ENCODE data around the gene DNAJC27.

The DNAJC27 gene

GRCh38 chr2:24971286-24971535 lies 544 bp downstream of the DNAJC27 start:
- peaks cover 18% of the 10 kb centered on the region for H3K4me1 ChIP-seq (ENCODE audit: insufficient read depth, low read length, poor library complexity, severe bottlenecking)
- H3K27me3 ChIP-seq (ENCODE audit: insufficient read depth, low read length, poor library complexity, severe bottlenecking) = no peaks in the 10 kb centered on the region
- peaks cover 46% of the 10 kb centered on the region for H3K79me2 ChIP-seq (ENCODE audit: insufficient read depth, low read length)
- no peaks in the 10 kb centered on the region for H4K20me1 ChIP-seq (ENCODE audit: insufficient read depth, low read length, poor library complexity, severe bottlenecking)
- no peaks in the 10 kb centered on the region for H3F3A ChIP-seq (ENCODE audit: low read depth)
- peaks cover 7% of the 10 kb centered on the region; the same call in 1 of the 2 replicates for H3K36me3 ChIP-seq (ENCODE audit: insufficient read depth, low read length)
- H3K9me2 ChIP-seq (replicated peaks; ENCODE audit: low read depth, low read length) = no peaks in the 10 kb centered on the region
- no peaks in the 10 kb centered on the region for H3K9me3 ChIP-seq (ENCODE audit: insufficient read depth, low read depth, low read length)
- H3K4me3 ChIP-seq (ENCODE audit: low read length, poor library complexity, severe bottlenecking) = peak overlapping the region; percentile 97
- peak overlapping the region; percentile 96 for H3K9ac ChIP-seq (ENCODE audit: low read depth, low read length, poor library complexity, severe bottlenecking)
- H2AFZ ChIP-seq (ENCODE audit: low read length) = peak overlapping the region; percentile 93
- peak overlapping the region; percentile 87 for H3K4me2 ChIP-seq (ENCODE audit: low read depth, low read length, poor library complexity, severe bottlenecking)
- no peak for TF ChIP-seq CTCF (conservative IDR thresholded peaks at IDR 0.05; ENCODE audit: low read length)
- no peak for TF ChIP-seq EZH2phosphoT487 (IDR thresholded peaks at IDR 0.05; ENCODE audit: borderline replicate concordance)

- Histone ChIP-seq H3K9me3 (ENCODE audit: insufficient read depth, low read depth, low read length) (no peaks in the 10 kb centered on the region), H3K36me3 (ENCODE audit: insufficient read depth, low read length) (peaks cover 13% of the 10 kb centered on the region; the same call in 1 of the 2 replicates), H3K79me2 (ENCODE audit: insufficient read depth, low read length) (peaks cover 46% of the 10 kb centered on the region), H2AFZ (ENCODE audit: low read length) (peak overlapping the region; percentile 93), H3K4me1 (ENCODE audit: insufficient read depth, low read length, poor library complexity, severe bottlenecking) (peaks cover 18% of the 10 kb centered on the region), H3K4me3 (ENCODE audit: low read length, poor library complexity, severe bottlenecking) (peak overlapping the region; percentile 97), H3K4me2 (ENCODE audit: low read depth, low read length, poor library complexity, severe bottlenecking) (peak overlapping the region; percentile 87), H3K27me3 (ENCODE audit: insufficient read depth, low read length, poor library complexity, severe bottlenecking) (no peaks in the 10 kb centered on the region), H3K9ac (ENCODE audit: low read depth, low read length, poor library complexity, severe bottlenecking) (peak overlapping the region; percentile 96), H3K9me2 (replicated peaks; ENCODE audit: low read depth, low read length) (no peaks in the 10 kb centered on the region), H3F3A (ENCODE audit: low read depth) (no peaks in the 10 kb centered on the region), H4K20me1 (ENCODE audit: insufficient read depth, low read length, poor library complexity, severe bottlenecking) (no peaks in the 10 kb centered on the region)
- TF ChIP-seq CTCF (conservative IDR thresholded peaks at IDR 0.05; ENCODE audit: low read length) (no peak), EZH2phosphoT487 (IDR thresholded peaks at IDR 0.05; ENCODE audit: borderline replicate concordance) (no peak)
Observed at GRCh38 chr2:24970483-24971285, 1.1 kb downstream of the DNAJC27 start.

- Histone ChIP-seq H3K4me1 (ENCODE audit: insufficient read depth, low read length, poor library complexity, severe bottlenecking) (peaks cover 18% of the 10 kb centered on the region), H2AFZ (ENCODE audit: low read length) (no peak overlapping the region), H4K20me1 (ENCODE audit: insufficient read depth, low read length, poor library complexity, severe bottlenecking) (no peaks in the 10 kb centered on the region), H3K79me2 (ENCODE audit: insufficient read depth, low read length) (peaks cover 46% of the 10 kb centered on the region), H3K9me3 (ENCODE audit: insufficient read depth, low read depth, low read length) (no peaks in the 10 kb centered on the region), H3K27me3 (ENCODE audit: insufficient read depth, low read length, poor library complexity, severe bottlenecking) (no peaks in the 10 kb centered on the region), H3K4me2 (ENCODE audit: low read depth, low read length, poor library complexity, severe bottlenecking) (peak overlapping the region; percentile 87), H3K9ac (ENCODE audit: low read depth, low read length, poor library complexity, severe bottlenecking) (no peak overlapping the region), H3K4me3 (ENCODE audit: low read length, poor library complexity, severe bottlenecking) (no peak overlapping the region), H3F3A (ENCODE audit: low read depth) (no peaks in the 10 kb centered on the region), H3K36me3 (ENCODE audit: insufficient read depth, low read length) (peaks cover 15% of the 10 kb centered on the region; the same call in 1 of the 2 replicates), H3K9me2 (replicated peaks; ENCODE audit: low read depth, low read length) (no peaks in the 10 kb centered on the region)
- no peak for TF ChIP-seq EZH2phosphoT487 (IDR thresholded peaks at IDR 0.05; ENCODE audit: borderline replicate concordance)
- no peak for TF ChIP-seq CTCF (conservative IDR thresholded peaks at IDR 0.05; ENCODE audit: low read length)
Observed at GRCh38 chr2:24969784-24970183, 2.0 kb downstream of the DNAJC27 start.
